Liver (tissue), 9 donors: ENCODE results near the gene LRRC26. TPM values are rescaled to one million over a fixed set of nuclear protein-coding genes. Genes with fewer than 3 reads are reported as not detected.

ENCODE experiments used
- DNase-seq: peaks from one replicate; pipeline ENCODE4 v3.0.0-alpha.2; 2017; ENCODE audit warnings: low spot score
- H3K27ac ChIP-seq, 2 donors: one replicate each; pipeline ENCODE4 v1.7.0; 2013; ENCODE audit warnings: inconsistent platforms in 2 of 2, low read length in 2 of 2, control low read depth in 1 of 2, low read depth in 1 of 2, mild to moderate bottlenecking in 1 of 2
- H3K27me3 ChIP-seq, 4 donors: one replicate each; pipeline versions ENCODE4 v1.6.1 to v1.7.0; 2013; ENCODE audit warnings: low read length in 3 of 4, inconsistent platforms in 1 of 4, mild to moderate bottlenecking in 1 of 4, moderate library complexity in 1 of 4; ENCODE audit not compliant: control insufficient read depth in 4 of 4, insufficient read depth in 4 of 4
- H3K36me3 ChIP-seq, 4 donors: one replicate each; pipeline versions ENCODE4 v1.6.1 to v1.7.0; 2013; ENCODE audit warnings: low read length in 3 of 4, mild to moderate bottlenecking in 3 of 4, low read depth in 1 of 4, moderate library complexity in 1 of 4; ENCODE audit not compliant: control insufficient read depth in 4 of 4, insufficient read depth in 3 of 4
- H3K4me1 ChIP-seq, 4 donors: one replicate each; pipeline versions ENCODE4 v1.6.1 to v1.7.0; 2013; ENCODE audit warnings: low read length in 3 of 4, mild to moderate bottlenecking in 3 of 4, moderate library complexity in 1 of 4; ENCODE audit not compliant: control insufficient read depth in 4 of 4, insufficient read depth in 4 of 4
- H3K4me3 ChIP-seq, 3 donors: one replicate each; pipeline versions ENCODE4 v1.6.1 to v1.7.0; 2013; ENCODE audit warnings: low read length in 3 of 3, control low read depth in 1 of 3, low read depth in 1 of 3, mild to moderate bottlenecking in 1 of 3
- H3K9ac ChIP-seq, 2 donors: one replicate each; pipeline ENCODE4 v1.7.0; 2013; ENCODE audit warnings: low read length in 2 of 2, mild to moderate bottlenecking in 2 of 2, moderate library complexity in 2 of 2, control low read depth in 1 of 2, low read depth in 1 of 2
- H3K9me3 ChIP-seq, 4 donors: one replicate each; pipeline versions ENCODE4 v1.6.1 to v1.7.0; 2013; ENCODE audit warnings: low read length in 3 of 4; ENCODE audit not compliant: control insufficient read depth in 4 of 4
- ATF3 ChIP-seq: IDR thresholded peaks from 2 replicates; pipeline ENCODE4 v1.6.1; 2016; ENCODE audit warnings: antibody characterized with exemption
- EGR1 ChIP-seq, 2 donors: IDR thresholded peaks; 2 replicates each; pipeline ENCODE4 v1.6.1; 2016 to 2018; ENCODE audit warnings: antibody characterized with exemption in 2 of 2, low read depth in 2 of 2
- FOXA1 ChIP-seq: IDR thresholded peaks from 2 replicates; pipeline ENCODE4 v1.6.1; 2016; ENCODE audit warnings: antibody characterized with exemption
- FOXA2 ChIP-seq: IDR thresholded peaks from 2 replicates; pipeline ENCODE4 v1.6.1; 2016; ENCODE audit warnings: antibody characterized with exemption
- GABPA ChIP-seq, 2 donors: IDR thresholded peaks in 1 of 2; conservative IDR thresholded peaks in 1 of 2; 2 replicates each; pipeline ENCODE4 v1.6.1; 2016; ENCODE audit warnings: antibody characterized with exemption in 2 of 2, mild to moderate bottlenecking in 1 of 2, moderate library complexity in 1 of 2
- HNF4A ChIP-seq, 2 donors: conservative IDR thresholded peaks; 2 replicates each; pipeline ENCODE4 v1.6.1; 2016; ENCODE audit warnings: antibody characterized with exemption in 2 of 2, mild to moderate bottlenecking in 2 of 2
- HNF4G ChIP-seq: IDR thresholded peaks from 2 replicates; pipeline ENCODE4 v1.6.1; 2016; ENCODE audit warnings: antibody characterized with exemption
- JUND ChIP-seq, 2 donors: IDR thresholded peaks; 2 replicates each; pipeline ENCODE4 v1.6.1; 2016; ENCODE audit warnings: antibody characterized with exemption in 2 of 2
- NR2F2 ChIP-seq: IDR thresholded peaks from 2 replicates; pipeline ENCODE4 v1.6.1; 2016; ENCODE audit warnings: antibody characterized with exemption
- RAD21 ChIP-seq, 2 donors: IDR thresholded peaks; 2 replicates each; pipeline ENCODE4 v1.6.1; 2016; ENCODE audit warnings: antibody characterized with exemption in 2 of 2, mild to moderate bottlenecking in 2 of 2
- REST ChIP-seq: IDR thresholded peaks from 2 replicates; pipeline ENCODE4 v1.6.1; 2016; ENCODE audit warnings: antibody characterized with exemption, mild to moderate bottlenecking
- RXRA ChIP-seq, 2 donors: IDR thresholded peaks; 2 replicates each; pipeline ENCODE4 v1.6.1; 2017 to 2018; ENCODE audit warnings: antibody characterized with exemption in 2 of 2, mild to moderate bottlenecking in 1 of 2
- SP1 ChIP-seq: IDR thresholded peaks from 2 replicates; pipeline ENCODE4 v1.6.1; 2018; ENCODE audit warnings: antibody characterized with exemption, mild to moderate bottlenecking
- TAF1 ChIP-seq: conservative IDR thresholded peaks from 2 replicates; pipeline ENCODE4 v1.6.1; 2016; ENCODE audit warnings: antibody characterized with exemption, mild to moderate bottlenecking
- YY1 ChIP-seq: IDR thresholded peaks from 2 replicates; pipeline ENCODE4 v1.6.1; 2016; ENCODE audit warnings: antibody characterized with exemption, mild to moderate bottlenecking
- WGBS: extraction: QIAGEN DNeasy Blood & Tissue Kit; methylation state at CpG from one replicate; pipeline ENCODE4 v1.1.7; 2013; 5-methylcytosine and 5-hydroxymethylcytosine counted together
- polyA plus RNA-seq, 2 donors: library from polyadenylated mRNA; stranded (reverse) in 1 of 2; unstranded in 1 of 2; fragments of 200-250 nt in 1 of 2; fragments of >200 nt in 1 of 2; fragmentation: Nextera tagmentation in 1 of 2; extraction: Ambion mirVana in 1 of 2; gene quantifications; one replicate each; pipeline versions ENCODE4 v1.2.1 to v1.2.3, GENCODE V29; 2013 to 2015
- total RNA-seq, 2 donors: library from RNA; depleted of rRNA; stranded (reverse); fragments of >200 nt; gene quantifications; one replicate each; pipeline ENCODE4 v1.2.3, GENCODE V29; 2014
- TF ChIP-seq, protein P1 (sequence below): IDR thresholded peaks from 2 replicates; pipeline ENCODE4 v1.6.1; 2016; ENCODE audit warnings: antibody characterized with exemption
- TF ChIP-seq, protein P2 (sequence below): IDR thresholded peaks from 2 replicates; pipeline ENCODE4 v1.6.1; 2016; ENCODE audit warnings: antibody characterized with exemption
- TF ChIP-seq, protein P3 (sequence below): fragments of 150-350 bp; IDR thresholded peaks from 2 replicates; pipeline ENCODE4 v1.5.1; 2017; ENCODE audit warnings: improper control_type of control experiment, low read depth, low read length; ENCODE audit not compliant: missing input control
- donor health status: healthy.
- donor health status: healthy.
- donor health status: healthy.
- donor health status: healthy.
- donor health status: healthy.

LRRC26 gene
- total and polyA plus RNA-seq, 4 donors = 0.09 to 0.17 TPM; not detected in 2

DNA sequence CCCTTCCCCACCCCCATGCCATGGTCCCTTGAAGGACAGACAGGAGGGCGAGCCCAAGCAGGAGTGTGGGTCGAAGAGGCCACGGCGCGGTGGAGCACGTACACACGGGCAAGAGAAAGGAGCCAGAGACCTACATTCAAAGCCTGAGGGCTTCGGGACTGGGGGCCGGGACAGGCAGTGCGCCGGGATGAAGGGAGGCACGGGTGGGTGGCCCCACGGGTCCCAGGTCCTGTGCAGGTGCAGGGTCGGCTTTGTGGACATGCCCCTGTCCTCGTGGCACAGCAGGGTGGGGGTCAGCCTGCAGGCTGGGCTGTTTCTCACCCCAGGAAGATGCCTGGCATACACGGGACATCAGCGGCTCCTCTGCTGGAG is 9.8 kb downstream of the LRRC26 start:
- DNase-seq = no peak
- Histone ChIP-seq H3K9ac (no peak overlapping the region), H3K27ac (no peak overlapping the region), H3K4me1 (peaks cover 0 to 9% (median 3%) of the 10 kb centered on the region in 4 donors), H3K36me3 (no peaks in the 10 kb centered on the region), H3K9me3 (no peaks in the 10 kb centered on the region), H3K27me3 (peaks cover 7 to 14% (median 12%) of the 10 kb centered on the region in 4 donors), H3K4me3 (no peak overlapping the region)
- TF ChIP-seq, protein P1, sequence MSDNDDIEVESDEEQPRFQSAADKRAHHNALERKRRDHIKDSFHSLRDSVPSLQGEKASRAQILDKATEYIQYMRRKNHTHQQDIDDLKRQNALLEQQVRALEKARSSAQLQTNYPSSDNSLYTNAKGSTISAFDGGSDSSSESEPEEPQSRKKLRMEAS = no peak
- TF ChIP-seq ATF3 (no peak), EGR1 (IDR thresholded peaks at IDR 0.05; ENCODE audit: low read depth in 2 of 2) (no peak), RXRA (IDR thresholded peaks at IDR 0.05) (no peak), HNF4G (no peak)
- 65% methylated on average over 17 of the region's 17 CpGs for WGBS

DNA sequence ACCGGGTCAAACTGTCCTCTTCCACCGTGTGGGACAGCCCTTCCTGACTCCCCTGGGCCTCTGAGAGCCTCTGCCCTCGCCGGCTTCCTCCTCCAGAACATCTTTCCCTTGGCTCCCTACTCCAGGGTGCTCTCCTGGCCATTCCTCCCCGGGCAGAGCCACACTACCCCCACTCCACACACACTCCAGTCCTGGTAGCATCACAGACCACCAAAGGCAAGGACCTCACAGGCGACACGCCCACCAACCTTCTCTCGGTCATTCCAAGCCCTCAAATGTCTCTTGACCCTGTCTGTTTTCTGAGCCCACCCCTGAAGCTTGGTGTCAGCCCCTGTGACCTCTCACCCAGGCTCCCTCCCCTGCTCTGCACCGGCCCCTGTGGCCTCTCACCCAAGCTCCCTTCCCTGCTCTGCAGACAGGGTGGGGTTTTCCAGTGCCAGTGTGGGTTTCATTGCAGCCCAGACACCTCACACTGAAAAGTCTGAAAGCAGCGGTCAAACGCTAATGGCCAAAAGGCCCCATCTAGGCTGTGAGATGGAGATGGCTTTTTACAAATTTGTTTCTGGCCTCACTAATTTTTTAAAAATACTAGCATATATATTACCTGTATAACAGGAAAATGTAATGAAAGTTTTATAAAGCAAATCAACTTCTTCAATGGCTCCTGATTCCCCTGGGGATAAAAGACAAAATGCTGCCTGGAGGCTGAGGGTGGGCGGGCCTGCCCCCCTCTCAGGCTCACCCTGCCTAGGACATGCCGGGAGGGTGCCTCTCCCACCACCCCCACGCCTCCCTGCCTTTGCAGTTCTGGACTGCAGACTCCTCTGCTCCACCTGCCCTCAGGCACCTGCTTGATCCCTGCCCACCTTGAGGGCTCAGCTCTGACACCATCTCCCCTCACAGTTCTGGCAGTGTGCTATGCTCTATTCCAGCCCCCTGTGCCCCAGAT is 10.5 kb downstream of the LRRC26 start:
- TF ChIP-seq SP1 (no peak), HNF4G (no peak), RAD21 (IDR thresholded peaks at IDR 0.05) (no peak), EGR1 (IDR thresholded peaks at IDR 0.05; ENCODE audit: low read depth in 2 of 2) (no peak), REST (no peak), GABPA (IDR thresholded peaks at IDR 0.05 in 1 of 2, conservative IDR thresholded peaks at IDR 0.05 in 1 of 2) (no peak), NR2F2 (no peak), YY1 (no peak), HNF4A (conservative IDR thresholded peaks at IDR 0.05) (no peak), TAF1 (no peak), ATF3 (no peak), FOXA1 (no peak), FOXA2 (no peak), RXRA (IDR thresholded peaks at IDR 0.05) (no peak), JUND (IDR thresholded peaks at IDR 0.05) (no peak)
- TF ChIP-seq, protein P2, sequence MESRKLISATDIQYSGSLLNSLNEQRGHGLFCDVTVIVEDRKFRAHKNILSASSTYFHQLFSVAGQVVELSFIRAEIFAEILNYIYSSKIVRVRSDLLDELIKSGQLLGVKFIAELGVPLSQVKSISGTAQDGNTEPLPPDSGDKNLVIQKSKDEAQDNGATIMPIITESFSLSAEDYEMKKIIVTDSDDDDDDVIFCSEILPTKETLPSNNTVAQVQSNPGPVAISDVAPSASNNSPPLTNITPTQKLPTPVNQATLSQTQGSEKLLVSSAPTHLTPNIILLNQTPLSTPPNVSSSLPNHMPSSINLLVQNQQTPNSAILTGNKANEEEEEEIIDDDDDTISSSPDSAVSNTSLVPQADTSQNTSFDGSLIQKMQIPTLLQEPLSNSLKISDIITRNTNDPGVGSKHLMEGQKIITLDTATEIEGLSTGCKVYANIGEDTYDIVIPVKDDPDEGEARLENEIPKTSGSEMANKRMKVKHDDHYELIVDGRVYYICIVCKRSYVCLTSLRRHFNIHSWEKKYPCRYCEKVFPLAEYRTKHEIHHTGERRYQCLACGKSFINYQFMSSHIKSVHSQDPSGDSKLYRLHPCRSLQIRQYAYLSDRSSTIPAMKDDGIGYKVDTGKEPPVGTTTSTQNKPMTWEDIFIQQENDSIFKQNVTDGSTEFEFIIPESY = no peak
- TF ChIP-seq, protein P3, sequence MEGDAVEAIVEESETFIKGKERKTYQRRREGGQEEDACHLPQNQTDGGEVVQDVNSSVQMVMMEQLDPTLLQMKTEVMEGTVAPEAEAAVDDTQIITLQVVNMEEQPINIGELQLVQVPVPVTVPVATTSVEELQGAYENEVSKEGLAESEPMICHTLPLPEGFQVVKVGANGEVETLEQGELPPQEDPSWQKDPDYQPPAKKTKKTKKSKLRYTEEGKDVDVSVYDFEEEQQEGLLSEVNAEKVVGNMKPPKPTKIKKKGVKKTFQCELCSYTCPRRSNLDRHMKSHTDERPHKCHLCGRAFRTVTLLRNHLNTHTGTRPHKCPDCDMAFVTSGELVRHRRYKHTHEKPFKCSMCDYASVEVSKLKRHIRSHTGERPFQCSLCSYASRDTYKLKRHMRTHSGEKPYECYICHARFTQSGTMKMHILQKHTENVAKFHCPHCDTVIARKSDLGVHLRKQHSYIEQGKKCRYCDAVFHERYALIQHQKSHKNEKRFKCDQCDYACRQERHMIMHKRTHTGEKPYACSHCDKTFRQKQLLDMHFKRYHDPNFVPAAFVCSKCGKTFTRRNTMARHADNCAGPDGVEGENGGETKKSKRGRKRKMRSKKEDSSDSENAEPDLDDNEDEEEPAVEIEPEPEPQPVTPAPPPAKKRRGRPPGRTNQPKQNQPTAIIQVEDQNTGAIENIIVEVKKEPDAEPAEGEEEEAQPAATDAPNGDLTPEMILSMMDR = no peak
- TF ChIP-seq, protein P1 = no peak
- Histone ChIP-seq H3K27me3 (peaks cover 7 to 13% (median 9%) of the 10 kb centered on the region in 4 donors), H3K4me1 (peaks cover 0 to 9% (median 3%) of the 10 kb centered on the region in 4 donors), H3K9ac (no peak overlapping the region), H3K4me3 (no peak overlapping the region), H3K27ac (no peak overlapping the region), H3K9me3 (no peaks in the 10 kb centered on the region), H3K36me3 (no peaks in the 10 kb centered on the region)
- 35% methylated on average over 14 of the region's 14 CpGs for WGBS
- DNase-seq = no peak
